SH-SY5Y (cell line): ENCODE measurements around the gene ZEB1.

Experiments
- GATA2 ChIP-seq: IDR thresholded peaks from 2 replicates; pipeline ENCODE4 v1.6.1; 2011; ENCODE audit warnings: mild to moderate bottlenecking, low read depth, low read length
- GATA3 ChIP-seq: IDR thresholded peaks from 2 replicates; pipeline ENCODE4 v1.6.1; 2011; ENCODE audit warnings: low read depth, mild to moderate bottlenecking, low read length, moderate library complexity

ZEB1 gene

GRCh38 chr10:31421322-31421721 is 102.3 kb downstream of the ZEB1 start:
- TF ChIP-seq GATA2, result no peak
- TF ChIP-seq GATA3, result no peak

GRCh38 chr10:31422634-31423033 is 103.6 kb downstream of the ZEB1 start:
- TF ChIP-seq GATA3 (no peak), GATA2 (no peak)

- TF ChIP-seq GATA2 (no peak), GATA3 (no peak)
These were observed 105.5 kb downstream of the ZEB1 start for GRCh38 chr10:31424473-31424872.

GRCh38 chr10:31426401-31426800 is 107.4 kb downstream of the ZEB1 start:
- TF ChIP-seq GATA3 (no peak), GATA2 (no peak)

GRCh38 chr10:31431021-31431420 is 112.0 kb downstream of the ZEB1 start:
- TF ChIP-seq GATA2 (no peak), GATA3 (no peak)

- TF ChIP-seq GATA3 (no peak), GATA2 (no peak)
These were observed 118.9 kb downstream of the ZEB1 start for GRCh38 chr10:31437959-31438358.

GRCh38 chr10:31451766-31452165 is 132.8 kb downstream of the ZEB1 start:
- TF ChIP-seq GATA2 (no peak), GATA3 (no peak)

GRCh38 chr10:31456468-31456867 is 137.5 kb downstream of the ZEB1 start:
- TF ChIP-seq GATA3 (no peak), GATA2 (no peak)

GRCh38 chr10:31457858-31458257 is 138.8 kb downstream of the ZEB1 start:
- TF ChIP-seq GATA3 (no peak), GATA2 (no peak)

GRCh38 chr10:31458974-31459373 is 140.0 kb downstream of the ZEB1 start:
- no peak for TF ChIP-seq GATA3
- no peak for TF ChIP-seq GATA2

GRCh38 chr10:31460242-31460641 is 141.2 kb downstream of the ZEB1 start:
- TF ChIP-seq GATA2 (no peak), GATA3 (no peak)

GRCh38 chr10:31464552-31464951 is 145.5 kb downstream of the ZEB1 start:
- TF ChIP-seq GATA2, result no peak
- no peak for TF ChIP-seq GATA3

- TF ChIP-seq GATA2 (no peak), GATA3 (no peak)
These were observed 147.3 kb downstream of the ZEB1 start for GRCh38 chr10:31466313-31466712.

- TF ChIP-seq GATA3, result no peak
- no peak for TF ChIP-seq GATA2
These were observed 148.9 kb downstream of the ZEB1 start for GRCh38 chr10:31467791-31468535.

- TF ChIP-seq GATA2 (no peak), GATA3 (no peak)
These were observed 149.5 kb downstream of the ZEB1 start for GRCh38 chr10:31468536-31468859.

GRCh38 chr10:31475519-31475918 is 156.5 kb downstream of the ZEB1 start:
- TF ChIP-seq GATA3, result no peak
- TF ChIP-seq GATA2, result no peak

GRCh38 chr10:31476088-31476487 is 157.1 kb downstream of the ZEB1 start:
- TF ChIP-seq GATA2, result no peak
- no peak for TF ChIP-seq GATA3
